ENCODE data around the gene HLF.

HLF gene

DNA sequence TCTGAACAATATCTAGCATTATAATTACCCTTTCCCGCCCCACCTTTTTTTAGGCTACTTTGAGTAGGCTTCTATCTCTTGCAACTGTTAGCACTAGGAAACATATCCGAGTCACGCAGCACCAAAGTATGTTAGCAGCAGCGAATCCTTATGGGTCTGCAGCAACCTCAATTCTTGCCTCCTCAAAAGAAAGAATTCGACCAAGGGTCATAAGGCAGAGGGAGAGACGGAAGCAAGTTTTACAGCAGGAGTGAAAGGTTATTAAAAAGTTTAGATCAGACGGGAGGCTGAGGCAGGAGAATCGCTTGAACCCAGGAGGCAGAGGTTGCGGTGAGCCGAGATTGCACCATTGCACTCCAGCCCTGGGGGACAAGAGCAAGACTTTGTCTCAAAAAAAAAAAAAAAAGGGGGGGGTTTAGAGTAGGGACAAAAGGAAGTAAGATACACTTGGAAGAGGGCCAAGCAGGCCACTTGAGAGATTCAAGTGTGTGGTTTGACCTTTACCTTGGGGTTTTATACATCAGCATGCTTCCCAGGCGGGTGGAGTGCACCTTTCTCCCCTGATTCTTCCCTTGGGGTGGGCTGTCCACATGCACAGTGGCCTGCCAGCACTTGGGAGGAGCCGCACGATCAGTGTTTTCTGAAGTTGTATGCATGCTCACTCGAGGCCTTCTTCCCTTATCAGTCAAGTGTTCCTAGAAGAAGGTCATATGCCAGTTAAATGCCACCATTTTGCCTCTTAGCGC, 67.7 kb downstream of the HLF start:
- Histone ChIP-seq H3K4me3 (ENCODE audit: low read length) (no peak overlapping the region), H3K79me2 (ENCODE audit: low read length) (no peaks in the 10 kb centered on the region), H3K4me2 (ENCODE audit: low read depth, low read length) (no peak overlapping the region), H3K4me1 (ENCODE audit: low read length) (no peaks in the 10 kb centered on the region), H4K20me1 (ENCODE audit: insufficient read depth, low read length) (no peaks in the 10 kb centered on the region), H3K36me3 (replicated peaks; ENCODE audit: insufficient read depth, low read length) (no peaks in the 10 kb centered on the region), H3K9me2 (replicated peaks; ENCODE audit: insufficient read depth, low read length) (no peaks in the 10 kb centered on the region), H3K27ac (ENCODE audit: low read length) (no peak overlapping the region), H3K27me3 (replicated peaks; ENCODE audit: insufficient read depth, low read length) (no peaks in the 10 kb centered on the region), H3K9me3 (replicated peaks; ENCODE audit: insufficient read depth, low read length) (no peaks in the 10 kb centered on the region), H3K9ac (ENCODE audit: low read length) (no peak overlapping the region), H2AFZ (ENCODE audit: low read length) (no peak overlapping the region), H3F3A (ENCODE audit: insufficient read depth, low read length) (no peaks in the 10 kb centered on the region)
- DNase-seq, result no peak
- TF ChIP-seq, protein P1, sequence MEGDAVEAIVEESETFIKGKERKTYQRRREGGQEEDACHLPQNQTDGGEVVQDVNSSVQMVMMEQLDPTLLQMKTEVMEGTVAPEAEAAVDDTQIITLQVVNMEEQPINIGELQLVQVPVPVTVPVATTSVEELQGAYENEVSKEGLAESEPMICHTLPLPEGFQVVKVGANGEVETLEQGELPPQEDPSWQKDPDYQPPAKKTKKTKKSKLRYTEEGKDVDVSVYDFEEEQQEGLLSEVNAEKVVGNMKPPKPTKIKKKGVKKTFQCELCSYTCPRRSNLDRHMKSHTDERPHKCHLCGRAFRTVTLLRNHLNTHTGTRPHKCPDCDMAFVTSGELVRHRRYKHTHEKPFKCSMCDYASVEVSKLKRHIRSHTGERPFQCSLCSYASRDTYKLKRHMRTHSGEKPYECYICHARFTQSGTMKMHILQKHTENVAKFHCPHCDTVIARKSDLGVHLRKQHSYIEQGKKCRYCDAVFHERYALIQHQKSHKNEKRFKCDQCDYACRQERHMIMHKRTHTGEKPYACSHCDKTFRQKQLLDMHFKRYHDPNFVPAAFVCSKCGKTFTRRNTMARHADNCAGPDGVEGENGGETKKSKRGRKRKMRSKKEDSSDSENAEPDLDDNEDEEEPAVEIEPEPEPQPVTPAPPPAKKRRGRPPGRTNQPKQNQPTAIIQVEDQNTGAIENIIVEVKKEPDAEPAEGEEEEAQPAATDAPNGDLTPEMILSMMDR (IDR thresholded peaks at IDR 0.05; ENCODE audit: low read length), result no peak
- TF ChIP-seq EZH2phosphoT487 (IDR thresholded peaks at IDR 0.05; ENCODE audit: low read length) (no peak), EZH2 (optimal IDR thresholded peaks at IDR 0.05; ENCODE audit: low read depth, low read length) (no peak)

DNA sequence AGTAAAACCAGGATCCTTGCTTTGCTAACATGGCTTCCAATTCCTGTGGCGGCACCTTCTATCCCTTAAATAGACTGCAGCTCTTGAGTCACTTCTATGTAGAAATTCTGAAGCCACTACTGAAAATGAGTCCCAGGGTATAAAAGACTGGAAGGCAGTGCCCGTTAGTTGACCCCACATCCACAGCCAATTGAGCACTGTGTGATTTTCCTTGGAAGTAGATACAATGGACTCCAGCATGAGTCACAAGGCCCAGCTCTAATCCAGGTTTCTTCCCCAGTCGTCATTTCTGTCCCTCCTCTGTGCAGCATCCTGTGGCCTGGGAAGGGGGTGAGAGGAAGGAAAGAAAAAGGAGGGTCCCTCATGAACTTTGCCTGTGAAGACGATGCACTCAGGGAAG, 69.5 kb downstream of the HLF start:
- Histone ChIP-seq H3K36me3 (replicated peaks; ENCODE audit: insufficient read depth, low read length) (no peaks in the 10 kb centered on the region), H3F3A (ENCODE audit: insufficient read depth, low read length) (no peaks in the 10 kb centered on the region), H3K79me2 (ENCODE audit: low read length) (no peaks in the 10 kb centered on the region), H4K20me1 (ENCODE audit: insufficient read depth, low read length) (no peaks in the 10 kb centered on the region), H3K9me3 (replicated peaks; ENCODE audit: insufficient read depth, low read length) (no peaks in the 10 kb centered on the region), H2AFZ (ENCODE audit: low read length) (no peak overlapping the region), H3K4me2 (ENCODE audit: low read depth, low read length) (no peak overlapping the region), H3K4me3 (ENCODE audit: low read length) (no peak overlapping the region), H3K4me1 (ENCODE audit: low read length) (no peaks in the 10 kb centered on the region), H3K9me2 (replicated peaks; ENCODE audit: insufficient read depth, low read length) (no peaks in the 10 kb centered on the region), H3K27ac (ENCODE audit: low read length) (no peak overlapping the region), H3K9ac (ENCODE audit: low read length) (no peak overlapping the region), H3K27me3 (replicated peaks; ENCODE audit: insufficient read depth, low read length) (no peaks in the 10 kb centered on the region)
- TF ChIP-seq, protein P1 (IDR thresholded peaks at IDR 0.05; ENCODE audit: low read length), result no peak
- TF ChIP-seq EZH2 (optimal IDR thresholded peaks at IDR 0.05; ENCODE audit: low read depth, low read length) (no peak), EZH2phosphoT487 (IDR thresholded peaks at IDR 0.05; ENCODE audit: low read length) (no peak)
- no peak for DNase-seq

DNA sequence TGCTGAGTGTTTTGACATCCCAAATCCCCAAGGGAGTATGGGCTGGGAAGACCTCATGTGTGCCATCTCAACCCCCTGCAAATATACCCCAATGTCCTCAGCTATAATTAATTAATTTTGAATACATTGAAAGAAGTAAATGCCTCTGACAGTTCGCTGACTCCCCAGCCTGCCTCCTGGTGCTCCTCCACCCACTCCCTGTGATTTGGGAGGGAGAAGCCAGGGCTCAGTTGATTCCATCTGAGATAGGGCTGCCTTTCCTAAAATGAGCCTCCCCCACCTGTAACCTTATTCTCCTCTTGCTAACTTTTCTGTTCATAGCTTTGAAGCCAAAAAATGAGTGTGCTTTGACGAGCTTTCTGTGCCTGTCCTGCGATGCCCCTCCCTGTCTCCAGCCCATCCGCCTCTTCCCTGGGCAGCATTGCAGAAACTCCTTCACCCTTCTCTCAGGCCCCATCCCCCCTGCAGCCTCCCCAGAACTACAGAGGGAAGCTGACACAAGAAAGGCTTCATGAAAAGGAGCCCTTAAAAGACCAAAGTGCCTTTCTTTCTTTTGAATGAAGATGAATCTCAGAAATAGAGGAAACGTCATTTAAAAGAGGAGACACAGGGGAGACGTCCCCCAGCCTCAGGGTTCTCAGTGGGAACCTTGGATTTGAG, 70.3 kb downstream of the HLF start:
- no peaks in the 10 kb centered on the region for H3K9me2 ChIP-seq (replicated peaks; ENCODE audit: insufficient read depth, low read length)
- no peaks in the 10 kb centered on the region for H3K79me2 ChIP-seq (ENCODE audit: low read length)
- TF ChIP-seq, protein P1 (IDR thresholded peaks at IDR 0.05; ENCODE audit: low read length), result no peak
- TF ChIP-seq EZH2phosphoT487 (IDR thresholded peaks at IDR 0.05; ENCODE audit: low read length) (no peak), EZH2 (optimal IDR thresholded peaks at IDR 0.05; ENCODE audit: low read depth, low read length) (no peak)
- no peak for DNase-seq
- no peaks in the 10 kb centered on the region for H3K27me3 ChIP-seq (replicated peaks; ENCODE audit: insufficient read depth, low read length)
- no peak overlapping the region for H3K4me2 ChIP-seq (ENCODE audit: low read depth, low read length)
- H3K4me1 ChIP-seq (ENCODE audit: low read length), result no peaks in the 10 kb centered on the region
- H3K9ac ChIP-seq (ENCODE audit: low read length), result no peak overlapping the region
- no peaks in the 10 kb centered on the region for H3K36me3 ChIP-seq (replicated peaks; ENCODE audit: insufficient read depth, low read length)
- H3F3A ChIP-seq (ENCODE audit: insufficient read depth, low read length), result no peaks in the 10 kb centered on the region
- no peak overlapping the region for H2AFZ ChIP-seq (ENCODE audit: low read length)
- H4K20me1 ChIP-seq (ENCODE audit: insufficient read depth, low read length), result no peaks in the 10 kb centered on the region
- H3K27ac ChIP-seq (ENCODE audit: low read length), result no peak overlapping the region
- H3K9me3 ChIP-seq (replicated peaks; ENCODE audit: insufficient read depth, low read length), result no peaks in the 10 kb centered on the region
- no peak overlapping the region for H3K4me3 ChIP-seq (ENCODE audit: low read length)

Measured in MM.1S (cell line).